Mesodermal cell (in vitro differentiated cells): ENCODE results near the gene ANGPT4.

ENCODE experiments used
- H3K27ac ChIP-seq: 2 replicates; pipeline ENCODE4 v1.7.0; 2013; ENCODE audit warnings: mild to moderate bottlenecking, low read depth, low read length, moderate library complexity; ENCODE audit not compliant: severe bottlenecking
- H3K36me3 ChIP-seq: 2 replicates; pipeline ENCODE4 v1.7.1; 2013; ENCODE audit warnings: mild to moderate bottlenecking, low read length, moderate library complexity; ENCODE audit not compliant: control insufficient read depth, insufficient read depth
- H3K4me1 ChIP-seq: one replicate; pipeline ENCODE4 v1.7.1; 2013; ENCODE audit warnings: mild to moderate bottlenecking, low read length; ENCODE audit not compliant: insufficient read depth, control insufficient read depth, poor library complexity, severe bottlenecking
- H3K4me3 ChIP-seq: 2 replicates; pipeline ENCODE4 v1.7.0; 2013; ENCODE audit warnings: low read length, control low read depth, mild to moderate bottlenecking; ENCODE audit not compliant: insufficient read depth, poor library complexity, severe bottlenecking; ENCODE audit errors: extremely low read depth
- H3K9me3 ChIP-seq: 2 replicates; pipeline ENCODE4 v1.7.1; 2013; ENCODE audit warnings: mild to moderate bottlenecking, low read length, moderate library complexity; ENCODE audit not compliant: control insufficient read depth
- WGBS, 2 experiments: methylation state at CpG; one replicate each; pipeline ENCODE4 v1.1.5; 2013; ENCODE audit warnings: missing lambda C conversion rate in 2 of 2; ENCODE audit not compliant: insufficient coverage in 2 of 2; 5-methylcytosine and 5-hydroxymethylcytosine counted together

The ANGPT4 gene

GRCh38 chr20:939606-940005, 23.5 kb upstream of the ANGPT4 start:
- H3K4me1 ChIP-seq: no peaks in the 10 kb centered on the region
- no peak overlapping the region for H3K4me3 ChIP-seq
- 95 to 98% methylated on average over 5 of the region's 5 CpGs for WGBS, 2 experiments
- H3K27ac ChIP-seq: no peak overlapping the region
- no peaks in the 10 kb centered on the region for H3K36me3 ChIP-seq
- no peaks in the 10 kb centered on the region for H3K9me3 ChIP-seq

GRCh38 chr20:934186-934840, 18.2 kb upstream of the ANGPT4 start:
- no peaks in the 10 kb centered on the region for H3K36me3 ChIP-seq
- no peak overlapping the region for H3K27ac ChIP-seq
- 63 to 64% methylated on average over 7 of the region's 9 CpGs for WGBS, 2 experiments
- no peak overlapping the region for H3K4me3 ChIP-seq
- no peaks in the 10 kb centered on the region for H3K4me1 ChIP-seq
- peaks cover 21% of the 10 kb centered on the region for H3K9me3 ChIP-seq

- Histone ChIP-seq H3K36me3 (no peaks in the 10 kb centered on the region), H3K4me3 (no peak overlapping the region), H3K27ac (no peak overlapping the region), H3K4me1 (no peaks in the 10 kb centered on the region), H3K9me3 (peaks cover 21% of the 10 kb centered on the region)
- 86% methylated on average over 1 of the region's 2 CpGs; no CpG with 5 or more reads in 1 of the 2 experiments for WGBS, 2 experiments
Observed at GRCh38 chr20:933029-933428, 16.9 kb upstream of the ANGPT4 start.

GRCh38 chr20:931401-931800, 15.3 kb upstream of the ANGPT4 start:
- Histone ChIP-seq H3K4me3 (no peak overlapping the region), H3K4me1 (no peaks in the 10 kb centered on the region), H3K9me3 (peaks cover 21% of the 10 kb centered on the region), H3K27ac (no peak overlapping the region), H3K36me3 (no peaks in the 10 kb centered on the region)
- WGBS, 2 experiments: 0% methylated on average over 1 of the region's 1 CpG

GRCh38 chr20:926670-927069, 10.5 kb upstream of the ANGPT4 start:
- H3K9me3 ChIP-seq: peaks cover 14% of the 10 kb centered on the region
- no peaks in the 10 kb centered on the region for H3K36me3 ChIP-seq
- H3K4me1 ChIP-seq: no peaks in the 10 kb centered on the region
- WGBS, 2 experiments: 89 to 100% methylated on average over 5 to 6 of the region's 6 CpGs
- no peak overlapping the region for H3K4me3 ChIP-seq
- no peak overlapping the region for H3K27ac ChIP-seq

- Histone ChIP-seq H3K4me1 (no peaks in the 10 kb centered on the region), H3K9me3 (peaks cover 7% of the 10 kb centered on the region), H3K27ac (no peak overlapping the region), H3K36me3 (no peaks in the 10 kb centered on the region), H3K4me3 (no peak overlapping the region)
- 94 to 100% methylated on average over 2 to 5 of the region's 9 CpGs for WGBS, 2 experiments
Observed at GRCh38 chr20:925516-925915, 9.4 kb upstream of the ANGPT4 start.

GRCh38 chr20:924639-925038, 8.5 kb upstream of the ANGPT4 start:
- Histone ChIP-seq H3K4me1 (no peaks in the 10 kb centered on the region), H3K36me3 (no peaks in the 10 kb centered on the region), H3K9me3 (no peaks in the 10 kb centered on the region), H3K4me3 (no peak overlapping the region), H3K27ac (no peak overlapping the region)

GRCh38 chr20:922781-923180, 6.6 kb upstream of the ANGPT4 start:
- no peaks in the 10 kb centered on the region for H3K4me1 ChIP-seq
- H3K36me3 ChIP-seq: no peaks in the 10 kb centered on the region
- no peak overlapping the region for H3K4me3 ChIP-seq
- H3K27ac ChIP-seq: no peak overlapping the region
- no peaks in the 10 kb centered on the region for H3K9me3 ChIP-seq
- WGBS, 2 experiments: 83 to 93% methylated on average over 2 to 4 of the region's 4 CpGs

GRCh38 chr20:921068-921467, 4.9 kb upstream of the ANGPT4 start:
- Histone ChIP-seq H3K27ac (no peak overlapping the region), H3K4me3 (no peak overlapping the region), H3K9me3 (no peaks in the 10 kb centered on the region), H3K36me3 (no peaks in the 10 kb centered on the region), H3K4me1 (peaks cover 5% of the 10 kb centered on the region)
- 86 to 96% methylated on average over 5 of the region's 5 CpGs for WGBS, 2 experiments

GRCh38 chr20:920311-920710, 4.2 kb upstream of the ANGPT4 start:
- peaks cover 10% of the 10 kb centered on the region for H3K4me1 ChIP-seq
- 93 to 100% methylated on average over 3 of the region's 4 CpGs for WGBS, 2 experiments
- H3K4me3 ChIP-seq: no peak overlapping the region
- no peaks in the 10 kb centered on the region for H3K9me3 ChIP-seq
- H3K36me3 ChIP-seq: no peaks in the 10 kb centered on the region
- H3K27ac ChIP-seq: no peak overlapping the region

GRCh38 chr20:919491-919916, 3.4 kb upstream of the ANGPT4 start:
- Histone ChIP-seq H3K36me3 (no peaks in the 10 kb centered on the region), H3K9me3 (no peaks in the 10 kb centered on the region), H3K4me3 (no peak overlapping the region), H3K4me1 (peaks cover 10% of the 10 kb centered on the region), H3K27ac (no peak overlapping the region)
- WGBS, 2 experiments: 59 to 65% methylated on average over 5 of the region's 5 CpGs
